HCT116 (cell line): ENCODE measurements around the gene SLC35A4. TPM values are rescaled to one million over a fixed set of nuclear protein-coding genes. Genes with fewer than 3 reads are reported as not detected.
A peak's percentile ranks its signal among the peaks of the same experiment; 100 is the strongest.

Experiments used
- ATAC-seq: fragments of 200-7000 bp; cut with Tn5 transposase; 2 replicates; pipeline ENCODE4 v1.9.1; 2020; ENCODE audit warnings: mild to moderate bottlenecking, moderate library complexity
- BruUV-seq: library from RNA; stranded (reverse); fragments of 400-500 nt; replicated peaks from 2 replicates; lab custom pipeline; 2021; lab: Mats Ljungman, UMichigan
- CTCF ChIA-PET: fragments of 300-600 bp; sonication (Branson Sonifier 250); formaldehyde crosslinking; loops from one replicate; lab custom pipeline; 2021; ENCODE audit warnings: antibody characterized with exemption; lab: Charles Lee
- POLR2A ChIA-PET: fragments of 300-600, 350-600 bp; sonication (Branson Sonifier 250); formaldehyde crosslinking; loops from one replicate; lab custom pipeline; 2021; ENCODE audit warnings: antibody characterized with exemption; lab: Charles Lee
- RAD21 ChIA-PET, 2 experiments: fragments of 300-600 bp; sonication (Branson Sonifier 250); formaldehyde crosslinking; loops; one replicate each; lab custom pipeline; 2023; ENCODE audit warnings: low total read pairs in 2 of 2; ENCODE audit not compliant: uncharacterized antibody in 2 of 2, unreplicated experiment in 2 of 2, low non-redundant PET in 1 of 2; lab: Charles Lee
- DNase-seq: peaks from one replicate; pipeline ENCODE4 v3.0.0-alpha.2; 2010; ENCODE audit warnings: low read depth, low spot score
- H2AFZ ChIP-seq: fragments of 200-600 bp; shearing (Covaris generic), sonication (generic); 2 replicates; pipeline ENCODE4 v1.6.1; 2017; ENCODE audit warnings: low read depth, mixed run types, mixed read lengths, antibody characterized with exemption, low read length; ENCODE audit not compliant: poor library complexity, severe bottlenecking
- H3K27ac ChIP-seq: 2 replicates; pipeline ENCODE4 v1.5.1; 2012; ENCODE audit warnings: low read depth, low read length
- H3K27me3 ChIP-seq: fragments of 200-600 bp; sonication (generic); 2 replicates; pipeline ENCODE4 v1.6.1; 2016; ENCODE audit warnings: mixed run types, low read length, mixed read lengths; ENCODE audit not compliant: insufficient read depth
- H3K36me3 ChIP-seq, 2 experiments: fragments of 200-500 bp in 1 of 2; fragments of 200-600 bp in 1 of 2; sonication (Bioruptor generic) in 1 of 2; sonication (generic) in 1 of 2; 2 replicates each; pipeline versions ENCODE4 v1.5.1 to v1.6.1; 2014 to 2016; ENCODE audit warnings: low read length in 2 of 2, inconsistent platforms in 1 of 2, mixed read lengths in 1 of 2, mixed run types in 1 of 2; ENCODE audit not compliant: insufficient read depth in 2 of 2, control insufficient read depth in 1 of 2
- H3K4me1 ChIP-seq, 2 experiments: fragments of 200-600 bp in 1 of 2; sonication (generic) in 1 of 2; 2 replicates each; pipeline versions ENCODE4 v1.5.1 to v1.6.1; 2012 to 2017; ENCODE audit warnings: low read length in 2 of 2, inconsistent platforms in 1 of 2, mild to moderate bottlenecking in 1 of 2, mixed read lengths in 1 of 2, mixed run types in 1 of 2, moderate library complexity in 1 of 2; ENCODE audit not compliant: insufficient read depth in 2 of 2, control insufficient read depth in 1 of 2
- H3K4me2 ChIP-seq: fragments of 200-600 bp; sonication (generic); 2 replicates; pipeline ENCODE4 v1.6.1; 2017; ENCODE audit warnings: mixed run types, low read length, mixed read lengths
- H3K4me3 ChIP-seq, 2 experiments: fragments of 200-600 bp in 1 of 2; sonication (generic) in 1 of 2; replicated peaks in 1 of 2; 2 replicates each; pipeline ENCODE4 v1.5.1; 2011 to 2016; ENCODE audit warnings: low read length in 2 of 2, control low read depth in 1 of 2, low read depth in 1 of 2, mild to moderate bottlenecking in 1 of 2, mixed read lengths in 1 of 2, mixed run types in 1 of 2
- H3K79me2 ChIP-seq: fragments of 200-600 bp; sonication (generic); 2 replicates; pipeline ENCODE4 v1.6.1; 2017; ENCODE audit warnings: mild to moderate bottlenecking, mixed run types, low read length, moderate library complexity, mixed read lengths; ENCODE audit not compliant: insufficient read depth
- H3K9ac ChIP-seq: fragments of 200-600 bp; sonication (generic); 2 replicates; pipeline ENCODE4 v1.6.1; 2016; ENCODE audit warnings: low read length, mixed read lengths
- H3K9me2 ChIP-seq: fragments of 200-600 bp; sonication (generic), shearing (Covaris generic); 2 replicates; pipeline ENCODE4 v1.6.1; 2017; ENCODE audit warnings: mixed run types, mild to moderate bottlenecking, moderate library complexity; ENCODE audit not compliant: insufficient read depth
- H3K9me3 ChIP-seq, 2 experiments: fragments of 200-500 bp in 1 of 2; fragments of 200-600 bp in 1 of 2; sonication (Bioruptor generic) in 1 of 2; sonication (generic) in 1 of 2; 2 replicates each; pipeline ENCODE4 v1.6.1; 2014 to 2017; ENCODE audit warnings: low read length in 2 of 2, mixed read lengths in 2 of 2, inconsistent platforms in 1 of 2, low read depth in 1 of 2, mild to moderate bottlenecking in 1 of 2, mixed run types in 1 of 2, moderate library complexity in 1 of 2; ENCODE audit not compliant: control insufficient read depth in 1 of 2, insufficient read depth in 1 of 2
- H4K20me1 ChIP-seq: fragments of 200-600 bp; sonication (generic), shearing (Covaris generic); 2 replicates; pipeline ENCODE4 v1.6.1; 2017; ENCODE audit warnings: mixed run types, mild to moderate bottlenecking, moderate library complexity; ENCODE audit not compliant: insufficient read depth
- ATF3 ChIP-seq: IDR thresholded peaks from 2 replicates; pipeline ENCODE4 v1.6.1; 2012
- CBX3 ChIP-seq: IDR thresholded peaks from 2 replicates; pipeline ENCODE4 v1.6.1; 2012; ENCODE audit warnings: low read depth
- CEBPB ChIP-seq: IDR thresholded peaks from 2 replicates; pipeline ENCODE4 v1.6.1; 2012; ENCODE audit warnings: low read depth
- CTCF ChIP-seq, 3 experiments: fragments of 200-600 bp in 1 of 3; sonication (generic) in 1 of 3; IDR thresholded peaks in 2 of 3; conservative IDR thresholded peaks in 1 of 3; 2 replicates each; pipeline ENCODE4 v1.5.1; 2012 to 2017; ENCODE audit warnings: low read depth in 2 of 3, low read length in 2 of 3, antibody characterized with exemption in 1 of 3, borderline replicate concordance in 1 of 3, control low read depth in 1 of 3, mild to moderate bottlenecking in 1 of 3, mixed read lengths in 1 of 3, mixed run types in 1 of 3, moderate library complexity in 1 of 3; ENCODE audit not compliant: insufficient read depth in 1 of 3
- ELF1 ChIP-seq: IDR thresholded peaks from 2 replicates; pipeline ENCODE4 v1.6.1; 2012; ENCODE audit warnings: low read depth, borderline replicate concordance
- EZH2 ChIP-seq: fragments of 200-600 bp; sonication (generic); IDR thresholded peaks from 2 replicates; pipeline ENCODE4 v1.6.1; 2017; ENCODE audit warnings: antibody characterized with exemption, mixed run types
- EZH2phosphoT487 ChIP-seq: fragments of 200-600 bp; IDR thresholded peaks from 2 replicates; pipeline ENCODE4 v1.6.1; 2018; ENCODE audit warnings: antibody characterized with exemption, borderline replicate concordance
- MAX ChIP-seq: IDR thresholded peaks from 2 replicates; pipeline ENCODE4 v1.6.1; 2012
- POLR2A ChIP-seq: IDR thresholded peaks from 2 replicates; pipeline ENCODE4 v1.7.0; 2011; ENCODE audit warnings: borderline replicate concordance; ENCODE audit not compliant: insufficient read depth, insufficient read length; ENCODE audit errors: extremely low read depth
- POLR2AphosphoS5 ChIP-seq: IDR thresholded peaks from 2 replicates; pipeline ENCODE4 v1.6.1; 2011; ENCODE audit warnings: mild to moderate bottlenecking, low read depth, low read length, moderate library complexity
- REST ChIP-seq: IDR thresholded peaks from 2 replicates; pipeline ENCODE4 v1.6.1; 2012; ENCODE audit warnings: low read depth
- SIN3A ChIP-seq: IDR thresholded peaks from 2 replicates; pipeline ENCODE4 v1.6.1; 2012; ENCODE audit warnings: low read depth
- SP1 ChIP-seq: IDR thresholded peaks from 2 replicates; pipeline ENCODE4 v1.6.1; 2012; ENCODE audit warnings: low read depth
- SRF ChIP-seq: IDR thresholded peaks from 2 replicates; pipeline ENCODE4 v1.6.1; 2012; ENCODE audit warnings: low read depth
- YY1 ChIP-seq: IDR thresholded peaks from 2 replicates; pipeline ENCODE4 v1.6.1; 2011; ENCODE audit warnings: low read length, low read depth, moderate library complexity, mild to moderate bottlenecking; ENCODE audit not compliant: insufficient replicate concordance; ENCODE audit errors: extremely low read depth
- ZFX ChIP-seq: fragments of 450-650 bp; IDR thresholded peaks from 2 replicates; pipeline ENCODE4 v1.6.1; 2017
- intact Hi-C: fragments of 100-400 bp; cut with micrococcal nuclease; formaldehyde crosslinking; loops from 2 replicates; pipeline ENCODE4 v1.10.0; 2022
- total RNA-seq: library from RNA; stranded (reverse); gene quantifications from one replicate; pipeline ENCODE4 v1.2.1, GENCODE V29; 2021; ENCODE audit not compliant: unreplicated experiment

Gene SLC35A4
- total RNA-seq, 1 experiment from 2014 or later, result 37.5 TPM

- DNase-seq, result no peak
- H3K27me3 ChIP-seq, result no peaks in the 10 kb centered on the region
- TSS peak; percentile 68 for BruUV-seq
- peak overlapping the region; percentile 80; the same call in 1 of the 2 replicates for H3K27ac ChIP-seq
- TF ChIP-seq YY1 (no peak), CEBPB (no peak), POLR2A (no peak), SP1 (no peak), EZH2phosphoT487 (no peak), CBX3 (no peak), ELF1 (no peak), POLR2AphosphoS5 (no peak), SIN3A (no peak), CTCF (IDR thresholded peaks at IDR 0.05 in 2 of 3, conservative IDR thresholded peaks at IDR 0.05 in 1 of 3; ENCODE audit: borderline replicate concordance in 1 of 3, insufficient read depth in 1 of 3, low read depth in 2 of 3, low read length in 2 of 3) (no peak), ZFX (no peak), EZH2 (no peak), SRF (no peak), REST (no peak), MAX (no peak), ATF3 (no peak)
- peak overlapping the region; percentile 76 for H3K4me2 ChIP-seq
- peaks cover 54% of the 10 kb centered on the region for H3K79me2 ChIP-seq
- CTCF ChIA-PET, result no interaction called here
- H4K20me1 ChIP-seq, result no peaks in the 10 kb centered on the region; the same call in 1 of the 2 replicates
- H3K4me1 ChIP-seq, result peaks cover 8 to 32% of the 10 kb centered on the region in 2 experiments
- RAD21 ChIA-PET, result no interaction called here
- ATAC-seq, result no peak
- H3K4me3 ChIP-seq, result peak overlapping the region; percentile 82 to 85
- H2AFZ ChIP-seq, result no peak overlapping the region
- no peaks in the 10 kb centered on the region for H3K9me2 ChIP-seq
- POLR2A ChIA-PET, result no interaction called here
- intact Hi-C loops, result loop anchor here (5.0 kb wide), 1 partner anchor 156 kb away; no protein-coding TSS in a partner anchor
- H3K36me3 ChIP-seq, result peaks cover 4 to 11% of the 10 kb centered on the region in 2 experiments; a peak in 2 of 4 replicates
- H3K9ac ChIP-seq, result peak overlapping the region; percentile 89
- H3K9me3 ChIP-seq, result no peaks in the 10 kb centered on the region
These were observed 8.2 kb upstream of the SLC35A4 start for GRCh38 chr5:140556438-140556837.
